KOPT-K1 (cell line): ENCODE measurements around the gene OAS2.

Experiments
- H3K27ac ChIP-seq: fragments of 200-600 bp; sonication (generic); 2 replicates; pipeline ENCODE4 v1.5.1; 2016; ENCODE audit warnings: antibody characterized with exemption, mild to moderate bottlenecking, low read depth, low read length; ENCODE audit not compliant: poor library complexity, severe bottlenecking
- H3K36me3 ChIP-seq: fragments of 200-600 bp; sonication (generic); 2 replicates; pipeline ENCODE4 v1.5.1; 2017; ENCODE audit warnings: antibody characterized with exemption, mild to moderate bottlenecking, low read length, moderate library complexity; ENCODE audit not compliant: insufficient read depth
- H3K9me3 ChIP-seq: fragments of 200-600 bp; sonication (generic); 2 replicates; pipeline ENCODE4 v1.5.1; 2017; ENCODE audit warnings: antibody characterized with exemption, low read length, mild to moderate bottlenecking; ENCODE audit not compliant: insufficient read depth, poor library complexity, severe bottlenecking

The OAS2 gene

GRCh38 chr12:113006641-113007040 lies 28.3 kb downstream of the OAS2 start:
- Histone ChIP-seq H3K27ac (no peak overlapping the region), H3K36me3 (peaks cover 83% of the 10 kb centered on the region), H3K9me3 (peaks cover 12% of the 10 kb centered on the region)

- Histone ChIP-seq H3K27ac (no peak overlapping the region), H3K9me3 (peaks cover 14% of the 10 kb centered on the region), H3K36me3 (peaks cover 84% of the 10 kb centered on the region)
These were observed 28.8 kb downstream of the OAS2 start for GRCh38 chr12:113007166-113007565.

- no peak overlapping the region for H3K27ac ChIP-seq
- H3K9me3 ChIP-seq = peaks cover 14% of the 10 kb centered on the region
- peaks cover 60% of the 10 kb centered on the region for H3K36me3 ChIP-seq
These were observed 32.4 kb downstream of the OAS2 start for GRCh38 chr12:113010701-113011100.

GRCh38 chr12:113014565-113014964 lies 36.2 kb downstream of the OAS2 start:
- peaks cover 14% of the 10 kb centered on the region for H3K9me3 ChIP-seq
- H3K36me3 ChIP-seq = peaks cover 22% of the 10 kb centered on the region
- H3K27ac ChIP-seq = no peak overlapping the region

- Histone ChIP-seq H3K27ac (no peak overlapping the region), H3K36me3 (no peaks in the 10 kb centered on the region), H3K9me3 (peaks cover under 1% of the 10 kb centered on the region)
These were observed 38.5 kb downstream of the OAS2 start for GRCh38 chr12:113016796-113017195.

- no peaks in the 10 kb centered on the region for H3K9me3 ChIP-seq
- H3K36me3 ChIP-seq = no peaks in the 10 kb centered on the region
- H3K27ac ChIP-seq = no peak overlapping the region
These were observed 40.7 kb downstream of the OAS2 start for GRCh38 chr12:113019025-113019424.

- H3K27ac ChIP-seq = no peak overlapping the region
- H3K9me3 ChIP-seq = no peaks in the 10 kb centered on the region
- no peaks in the 10 kb centered on the region for H3K36me3 ChIP-seq
These were observed 43.2 kb downstream of the OAS2 start for GRCh38 chr12:113021500-113021899.

GRCh38 chr12:113022563-113023297 lies 44.4 kb downstream of the OAS2 start:
- no peaks in the 10 kb centered on the region for H3K9me3 ChIP-seq
- no peak overlapping the region for H3K27ac ChIP-seq
- no peaks in the 10 kb centered on the region for H3K36me3 ChIP-seq

GRCh38 chr12:113027726-113028125 lies 49.4 kb downstream of the OAS2 start:
- H3K36me3 ChIP-seq = no peaks in the 10 kb centered on the region
- no peaks in the 10 kb centered on the region for H3K9me3 ChIP-seq
- H3K27ac ChIP-seq = no peak overlapping the region

GRCh38 chr12:113030875-113031525 lies 52.7 kb downstream of the OAS2 start:
- H3K36me3 ChIP-seq = no peaks in the 10 kb centered on the region
- no peaks in the 10 kb centered on the region for H3K9me3 ChIP-seq
- no peak overlapping the region for H3K27ac ChIP-seq

- H3K36me3 ChIP-seq = no peaks in the 10 kb centered on the region
- H3K27ac ChIP-seq = no peak overlapping the region
- no peaks in the 10 kb centered on the region for H3K9me3 ChIP-seq
These were observed 61.7 kb downstream of the OAS2 start for GRCh38 chr12:113039911-113040445.

- Histone ChIP-seq H3K27ac (no peak overlapping the region), H3K9me3 (no peaks in the 10 kb centered on the region), H3K36me3 (no peaks in the 10 kb centered on the region)
These were observed 62.4 kb downstream of the OAS2 start for GRCh38 chr12:113040722-113041171.

GRCh38 chr12:113041560-113041959 lies 63.2 kb downstream of the OAS2 start:
- H3K27ac ChIP-seq = no peak overlapping the region
- H3K9me3 ChIP-seq = no peaks in the 10 kb centered on the region

GRCh38 chr12:113043240-113043639 lies 64.9 kb downstream of the OAS2 start:
- no peaks in the 10 kb centered on the region for H3K9me3 ChIP-seq
- H3K36me3 ChIP-seq = no peaks in the 10 kb centered on the region
- H3K27ac ChIP-seq = no peak overlapping the region

More at GRCh38 chr12:113041560-113041959, 63.2 kb downstream of the OAS2 start:
- H3K36me3 ChIP-seq = no peaks in the 10 kb centered on the region

- Histone ChIP-seq H3K27ac (no peak overlapping the region), H3K9me3 (no peaks in the 10 kb centered on the region), H3K36me3 (no peaks in the 10 kb centered on the region)
These were observed 66.2 kb downstream of the OAS2 start for GRCh38 chr12:113044516-113044915.
